ENCODE data around the gene ATG101. TPM values are rescaled to one million over a fixed set of nuclear protein-coding genes. Genes with fewer than 3 reads are reported as not detected.

The ATG101 gene
- total and polyA plus RNA-seq, 2 donors (not counting 1 experiment from before 2014, with no cell fraction given): 19.4 to 50.3 TPM

- H3K27ac Mint-ChIP-seq: no peak overlapping the region
- Histone ChIP-seq H3K4me3 (ENCODE audit: control extremely low read depth in 1 of 5, extremely low read depth in 1 of 5, insufficient read depth in 1 of 5, low read depth in 2 of 5, low read length in 4 of 5) (no peak overlapping the region), H4K20me1 (ENCODE audit: control insufficient read depth, insufficient read depth, low read length, poor library complexity, severe bottlenecking) (peaks cover 16% of the 10 kb centered on the region), H3K27me3 (replicated peaks in 1 of 4; ENCODE audit: control extremely low read depth in 1 of 4, control insufficient read depth in 3 of 4, insufficient read depth in 4 of 4, low read length in 3 of 4) (no peaks in the 10 kb centered on the region), H3K9me3 (ENCODE audit: control extremely low read depth in 1 of 3, control insufficient read depth in 2 of 3, insufficient read depth in 1 of 3, low read length in 2 of 3) (no peaks in the 10 kb centered on the region), H3K4me2 (replicated peaks; ENCODE audit: low read depth, low read length, poor library complexity, severe bottlenecking) (no peak overlapping the region), H3K27ac (ENCODE audit: low read length in 2 of 2) (no peak overlapping the region), H3K4me1 (ENCODE audit: control insufficient read depth in 2 of 2, insufficient read depth in 2 of 2, low read length in 2 of 2) (no peaks in the 10 kb centered on the region), H3K36me3 (replicated peaks in 1 of 2; ENCODE audit: control extremely low read depth in 1 of 2, control insufficient read depth in 1 of 2, extremely low read depth in 1 of 2, insufficient read depth in 2 of 2, low read length in 1 of 2) (peaks cover 0 to 35% of the 10 kb centered on the region in 2 experiments), H2AFZ (ENCODE audit: insufficient read depth, low read depth, low read length, poor library complexity, severe bottlenecking) (no peak overlapping the region), H3K9ac (ENCODE audit: low read length) (no peak overlapping the region), H3K79me2 (ENCODE audit: control insufficient read depth, insufficient read depth, low read length) (no peaks in the 10 kb centered on the region)
- CTCF ChIA-PET: interaction anchor here (1.0 to 34.6 kb wide), 3 partner anchors 11 to 26 kb away, joined by 3 to 1315 read pairs (median 5); partner anchors contain the start of gene ATG101
- H3K4me3 Mint-ChIP-seq: no peak overlapping the region
- H3K9me3 Mint-ChIP-seq (ENCODE audit: insufficient read depth): no peaks in the 10 kb centered on the region
- DNase-seq (no peak), ATAC-seq (ENCODE audit: low read depth) (no peak)
- peaks cover 4% of the 10 kb centered on the region for H3K27me3 Mint-ChIP-seq
- intact Hi-C loops (cut with micrococcal nuclease): no loop called here
- H3K4me1 Mint-ChIP-seq: peaks cover 2% of the 10 kb centered on the region
- no peak for TF ChIP-seq CTCF (IDR thresholded peaks at IDR 0.05)
- no peak for TF ChIP-seq EZH2 (IDR thresholded peaks at IDR 0.05; ENCODE audit: borderline replicate concordance, insufficient read depth, low read depth, low read length, poor library complexity, severe bottlenecking)
- 93% methylated on average over 17 of the region's 25 CpGs for WGBS (ENCODE audit: insufficient coverage)
- POLR2A ChIA-PET: interaction anchor here (0.6 kb wide), 1 partner anchor 65 kb away, joined by 8 read pairs; no protein-coding TSS in a partner anchor
These were observed 11.0 kb upstream of the ATG101 start for GRCh38 chr12:52058631-52059361.
